ENCODE data around the gene RPS14.
A peak's percentile ranks its signal among the peaks of the same experiment; 100 is the strongest.
"Not testable (repeated sequence)": the region's sequence is repeated elsewhere in the genome, so short reads cannot be mapped to it uniquely, and the experiment has no call there.

Gene RPS14

DNA sequence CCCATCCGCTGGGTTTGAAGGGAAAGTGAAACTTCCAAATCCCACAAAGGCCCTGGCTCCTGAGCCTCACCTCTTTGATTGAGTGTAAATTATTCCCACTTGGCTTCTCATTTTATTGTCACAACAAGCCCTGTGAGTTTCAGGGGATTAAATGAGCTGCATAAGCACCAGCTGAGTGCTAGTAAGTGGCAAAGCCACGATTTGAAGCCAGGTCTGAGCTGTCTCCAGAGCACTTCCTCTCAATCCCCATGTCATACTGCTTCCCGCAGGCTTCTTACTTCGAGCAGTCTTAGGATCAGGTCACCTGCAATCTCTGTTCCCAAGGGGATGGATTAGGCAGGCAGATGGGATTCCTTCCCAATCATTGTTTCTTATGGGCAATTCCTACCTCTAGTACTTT, 18.0 kb downstream of the RPS14 start:
- Histone ChIP-seq H3K4me3 (ENCODE audit: low read length) (no peak overlapping the region), H2AFZ (ENCODE audit: low read depth, low read length) (no peak overlapping the region), H3K36me3 (ENCODE audit: insufficient read depth, low read length) (no peaks in the 10 kb centered on the region), H3K9me3 (ENCODE audit: low read length) (no peaks in the 10 kb centered on the region), H3K27me3 (ENCODE audit: insufficient read depth, low read length) (no peaks in the 10 kb centered on the region), H3K4me1 (ENCODE audit: insufficient read depth, low read length) (peaks cover 4% of the 10 kb centered on the region)

DNA sequence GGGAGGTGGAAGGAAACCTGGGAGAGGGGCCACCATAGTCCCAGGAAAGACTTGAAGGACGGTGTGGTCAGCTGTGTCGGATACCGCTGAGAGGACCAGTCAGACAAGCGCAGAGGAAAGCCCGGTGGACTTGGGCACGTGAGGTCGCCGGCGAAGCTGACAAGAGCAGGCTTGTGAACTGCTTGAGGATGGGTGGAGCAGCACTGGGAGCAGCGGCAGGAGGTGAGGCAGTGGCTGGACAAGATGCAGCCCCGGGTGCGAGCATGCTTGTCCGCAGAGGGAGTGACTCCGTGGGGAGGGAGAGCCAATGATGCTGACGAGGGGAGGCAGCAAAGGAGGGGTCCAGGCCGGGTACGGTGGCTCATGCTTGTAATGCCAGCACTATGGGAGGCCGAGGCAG, 18.5 kb downstream of the RPS14 start:
- H2AFZ ChIP-seq (ENCODE audit: low read depth, low read length), result no peak overlapping the region
- no peak overlapping the region for H3K4me3 ChIP-seq (ENCODE audit: low read length)
- H3K4me1 ChIP-seq (ENCODE audit: insufficient read depth, low read length), result peaks cover 4% of the 10 kb centered on the region
- H3K27me3 ChIP-seq (ENCODE audit: insufficient read depth, low read length), result no peaks in the 10 kb centered on the region
- no peaks in the 10 kb centered on the region for H3K36me3 ChIP-seq (ENCODE audit: insufficient read depth, low read length)
- no peaks in the 10 kb centered on the region for H3K9me3 ChIP-seq (ENCODE audit: low read length)

- Histone ChIP-seq H2AFZ (ENCODE audit: low read depth, low read length) (no peak overlapping the region), H3K27me3 (ENCODE audit: insufficient read depth, low read length) (no peaks in the 10 kb centered on the region), H3K9me3 (ENCODE audit: low read length) (no peaks in the 10 kb centered on the region), H3K4me3 (ENCODE audit: low read length) (no peak overlapping the region), H3K4me1 (ENCODE audit: insufficient read depth, low read length) (peaks cover 4% of the 10 kb centered on the region), H3K36me3 (ENCODE audit: insufficient read depth, low read length) (no peaks in the 10 kb centered on the region)
Measured at GRCh38 chr5:150429410-150429873, 20.1 kb downstream of the RPS14 start.

DNA sequence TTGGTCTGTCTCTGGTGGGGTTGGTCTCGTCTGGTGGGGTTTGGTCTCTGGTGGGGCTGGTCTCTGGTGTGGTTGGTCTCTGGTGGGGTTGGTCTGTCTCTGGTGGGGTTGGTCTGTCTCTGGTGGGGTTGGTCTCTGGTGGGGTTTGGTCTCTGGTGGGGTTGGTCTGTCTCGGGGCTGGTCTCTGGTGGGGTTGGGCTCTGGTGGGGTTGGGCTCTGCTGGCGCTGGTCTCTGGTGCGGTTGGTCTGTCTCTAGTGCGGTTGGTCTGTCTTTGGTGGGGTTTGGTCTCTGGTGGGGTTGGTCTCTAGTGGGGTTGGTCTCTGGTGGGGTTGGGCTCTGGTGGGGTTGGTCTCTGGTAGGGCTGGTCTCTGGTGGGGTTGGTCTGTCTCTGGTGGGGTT, 20.6 kb downstream of the RPS14 start:
- Histone ChIP-seq H2AFZ (ENCODE audit: low read depth, low read length) (no peak overlapping the region), H3K27me3 (ENCODE audit: insufficient read depth, low read length) (no peaks in the 10 kb centered on the region), H3K4me3 (ENCODE audit: low read length) (no peak overlapping the region), H3K36me3 (ENCODE audit: insufficient read depth, low read length) (no peaks in the 10 kb centered on the region), H3K4me1 (ENCODE audit: insufficient read depth, low read length) (peaks cover 4% of the 10 kb centered on the region), H3K9me3 (ENCODE audit: low read length) (no peaks in the 10 kb centered on the region)

DNA sequence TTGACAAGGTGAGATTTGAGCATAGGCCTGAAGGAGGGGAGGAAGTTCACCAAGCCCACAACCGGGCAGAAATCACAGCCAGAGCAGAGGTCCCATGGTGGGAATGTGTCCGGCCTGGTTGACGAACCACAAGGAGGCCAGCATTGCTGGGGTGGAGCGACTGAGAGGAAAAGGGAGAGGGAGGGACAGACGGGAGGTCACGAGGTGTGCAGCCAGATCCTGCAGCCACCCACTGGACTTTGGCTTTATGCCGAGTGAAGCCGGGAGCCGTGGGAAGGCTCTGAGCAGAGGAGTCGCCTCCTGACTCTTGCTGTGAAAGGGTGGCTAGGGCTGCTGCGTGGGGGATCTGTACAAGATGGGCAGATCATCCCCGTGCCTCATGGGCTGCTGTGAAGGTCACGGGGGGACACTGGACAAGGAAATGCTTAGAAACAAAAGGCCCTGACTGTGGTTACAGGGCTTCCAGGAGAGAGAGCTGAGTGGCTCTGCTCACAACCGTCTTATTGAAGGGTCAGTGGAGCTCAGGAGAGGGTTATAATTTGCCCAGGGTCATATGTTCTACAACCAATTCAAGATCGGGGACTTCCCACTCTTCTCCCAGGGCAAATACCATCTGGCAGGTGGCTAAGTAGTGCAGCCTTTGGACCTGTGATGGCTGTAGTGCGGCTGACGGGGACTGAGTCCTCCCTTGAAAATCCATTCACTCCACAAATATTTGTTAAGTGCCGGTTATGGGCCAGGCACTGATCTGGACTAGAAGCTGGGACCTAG, 21.2 kb downstream of the RPS14 start:
- Histone ChIP-seq H3K36me3 (ENCODE audit: insufficient read depth, low read length) (no peaks in the 10 kb centered on the region), H3K9me3 (ENCODE audit: low read length) (no peaks in the 10 kb centered on the region), H3K27me3 (ENCODE audit: insufficient read depth, low read length) (no peaks in the 10 kb centered on the region), H3K4me1 (ENCODE audit: insufficient read depth, low read length) (peaks cover 4% of the 10 kb centered on the region), H2AFZ (ENCODE audit: low read depth, low read length) (no peak overlapping the region), H3K4me3 (ENCODE audit: low read length) (no peak overlapping the region)

GRCh38 chr5:150426165-150426564, 23.4 kb downstream of the RPS14 start:
- not testable (repeated sequence) for H2AFZ ChIP-seq (ENCODE audit: low read depth, low read length); H3K4me1 ChIP-seq (ENCODE audit: insufficient read depth, low read length); H3K9me3 ChIP-seq (ENCODE audit: low read length); H3K4me3 ChIP-seq (ENCODE audit: low read length); H3K27me3 ChIP-seq (ENCODE audit: insufficient read depth, low read length); H3K36me3 ChIP-seq (ENCODE audit: insufficient read depth, low read length)

DNA sequence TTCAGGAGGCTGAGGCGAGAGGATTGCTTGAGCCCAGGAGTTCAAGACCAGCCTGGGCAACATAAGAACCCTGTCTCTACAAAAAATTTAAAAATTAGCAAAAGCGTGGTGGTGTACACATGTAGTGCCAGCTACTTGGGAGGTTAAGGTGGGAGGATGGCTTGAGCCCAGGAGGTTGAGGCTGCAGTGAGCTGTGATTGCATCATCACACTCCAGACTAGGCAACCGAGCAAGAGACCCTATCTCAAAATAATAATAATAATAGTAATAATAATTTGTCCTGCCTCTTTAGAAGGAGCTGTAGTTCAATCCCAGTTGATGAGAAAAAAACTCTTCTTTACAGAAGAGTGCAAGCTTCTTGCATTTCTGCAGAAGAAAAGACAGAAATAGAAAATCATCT, 26.8 kb downstream of the RPS14 start:
- no peaks in the 10 kb centered on the region for H3K27me3 ChIP-seq (ENCODE audit: insufficient read depth, low read length)
- H3K4me1 ChIP-seq (ENCODE audit: insufficient read depth, low read length), result no peaks in the 10 kb centered on the region
- H3K36me3 ChIP-seq (ENCODE audit: insufficient read depth, low read length), result no peaks in the 10 kb centered on the region
- H3K9me3 ChIP-seq (ENCODE audit: low read length), result no peaks in the 10 kb centered on the region
- no peak overlapping the region for H3K4me3 ChIP-seq (ENCODE audit: low read length)
- H2AFZ ChIP-seq (ENCODE audit: low read depth, low read length), result no peak overlapping the region

DNA sequence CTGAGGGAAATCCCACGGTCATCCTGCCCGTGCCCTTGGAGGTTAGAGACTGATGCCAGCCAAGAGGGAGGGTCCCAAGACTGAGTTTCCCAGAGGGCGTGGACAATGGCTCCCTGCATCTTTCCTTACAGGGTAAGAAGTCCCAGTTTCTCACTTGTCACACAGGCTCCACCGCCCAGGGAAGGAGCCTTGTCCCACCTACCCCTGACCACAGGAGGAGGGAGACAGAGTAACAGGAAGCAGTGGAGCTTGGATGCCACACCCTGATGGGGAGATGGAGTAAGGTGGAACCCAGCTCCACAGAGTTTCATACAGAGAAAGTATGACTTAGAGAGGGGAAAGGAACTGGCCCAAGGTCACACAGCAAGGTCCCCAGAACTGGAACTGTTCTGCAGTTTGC, 27.5 kb downstream of the RPS14 start:
- no peaks in the 10 kb centered on the region for H3K9me3 ChIP-seq (ENCODE audit: low read length)
- H3K27me3 ChIP-seq (ENCODE audit: insufficient read depth, low read length), result no peaks in the 10 kb centered on the region
- no peaks in the 10 kb centered on the region for H3K36me3 ChIP-seq (ENCODE audit: insufficient read depth, low read length)
- H3K4me3 ChIP-seq (ENCODE audit: low read length), result no peak overlapping the region
- H3K4me1 ChIP-seq (ENCODE audit: insufficient read depth, low read length), result no peaks in the 10 kb centered on the region
- H2AFZ ChIP-seq (ENCODE audit: low read depth, low read length), result no peak overlapping the region

- H3K27me3 ChIP-seq (ENCODE audit: insufficient read depth, low read length), result no peaks in the 10 kb centered on the region
- H3K4me1 ChIP-seq (ENCODE audit: insufficient read depth, low read length), result no peaks in the 10 kb centered on the region
- H3K36me3 ChIP-seq (ENCODE audit: insufficient read depth, low read length), result no peaks in the 10 kb centered on the region
- H3K9me3 ChIP-seq (ENCODE audit: low read length), result no peaks in the 10 kb centered on the region
- H2AFZ ChIP-seq (ENCODE audit: low read depth, low read length), result no peak overlapping the region
- no peak overlapping the region for H3K4me3 ChIP-seq (ENCODE audit: low read length)
Measured at GRCh38 chr5:150419630-150420270, 29.8 kb downstream of the RPS14 start.

- not testable (repeated sequence) for H3K9me3 ChIP-seq (ENCODE audit: low read length); H3K36me3 ChIP-seq (ENCODE audit: insufficient read depth, low read length); H2AFZ ChIP-seq (ENCODE audit: low read depth, low read length); H3K27me3 ChIP-seq (ENCODE audit: insufficient read depth, low read length); H3K4me3 ChIP-seq (ENCODE audit: low read length)
- H3K4me1 ChIP-seq (ENCODE audit: insufficient read depth, low read length), result peaks cover 15% of the 10 kb centered on the region
Measured at GRCh38 chr5:150413902-150414790, 35.4 kb downstream of the RPS14 start.

DNA sequence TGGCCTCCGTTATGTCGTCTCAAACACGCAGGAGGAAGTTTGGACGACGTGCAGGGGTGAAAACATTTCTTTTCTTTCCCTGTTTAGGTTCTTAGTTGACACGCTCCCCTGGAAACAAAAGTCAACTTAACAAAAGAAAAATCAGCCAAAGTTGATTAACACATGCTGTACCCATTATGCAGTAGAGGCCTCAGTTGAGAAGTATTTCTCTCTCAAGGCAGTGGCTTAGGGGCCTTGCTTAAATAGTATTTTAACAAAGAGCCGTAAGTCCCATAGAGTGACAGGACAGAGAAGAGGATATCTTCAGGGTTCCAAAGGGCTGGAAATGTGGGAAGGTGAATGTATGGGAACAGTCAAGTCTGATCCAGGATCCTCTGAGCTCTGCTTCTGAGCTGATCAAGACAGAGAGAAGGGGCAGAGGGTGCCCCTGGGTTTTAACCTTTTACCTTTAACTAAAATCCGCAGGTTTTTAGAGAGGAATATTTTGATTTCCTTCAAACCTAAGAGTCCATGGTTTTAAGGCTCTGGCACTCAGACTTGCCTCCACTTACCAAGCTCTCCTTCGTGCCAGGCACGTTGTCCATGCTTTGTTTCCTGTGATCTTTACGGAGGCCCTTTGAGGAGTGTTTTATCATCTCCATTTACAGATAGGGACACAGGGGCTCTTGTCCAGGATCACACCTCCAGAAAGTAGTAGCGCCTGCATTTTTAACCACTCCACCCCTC, 36.2 kb downstream of the RPS14 start:
- Histone ChIP-seq H3K36me3 (ENCODE audit: insufficient read depth, low read length) (no peaks in the 10 kb centered on the region), H2AFZ (ENCODE audit: low read depth, low read length) (no peak overlapping the region), H3K9me3 (ENCODE audit: low read length) (no peaks in the 10 kb centered on the region), H3K4me3 (ENCODE audit: low read length) (no peak overlapping the region), H3K27me3 (ENCODE audit: insufficient read depth, low read length) (no peaks in the 10 kb centered on the region), H3K4me1 (ENCODE audit: insufficient read depth, low read length) (peaks cover 15% of the 10 kb centered on the region)

DNA sequence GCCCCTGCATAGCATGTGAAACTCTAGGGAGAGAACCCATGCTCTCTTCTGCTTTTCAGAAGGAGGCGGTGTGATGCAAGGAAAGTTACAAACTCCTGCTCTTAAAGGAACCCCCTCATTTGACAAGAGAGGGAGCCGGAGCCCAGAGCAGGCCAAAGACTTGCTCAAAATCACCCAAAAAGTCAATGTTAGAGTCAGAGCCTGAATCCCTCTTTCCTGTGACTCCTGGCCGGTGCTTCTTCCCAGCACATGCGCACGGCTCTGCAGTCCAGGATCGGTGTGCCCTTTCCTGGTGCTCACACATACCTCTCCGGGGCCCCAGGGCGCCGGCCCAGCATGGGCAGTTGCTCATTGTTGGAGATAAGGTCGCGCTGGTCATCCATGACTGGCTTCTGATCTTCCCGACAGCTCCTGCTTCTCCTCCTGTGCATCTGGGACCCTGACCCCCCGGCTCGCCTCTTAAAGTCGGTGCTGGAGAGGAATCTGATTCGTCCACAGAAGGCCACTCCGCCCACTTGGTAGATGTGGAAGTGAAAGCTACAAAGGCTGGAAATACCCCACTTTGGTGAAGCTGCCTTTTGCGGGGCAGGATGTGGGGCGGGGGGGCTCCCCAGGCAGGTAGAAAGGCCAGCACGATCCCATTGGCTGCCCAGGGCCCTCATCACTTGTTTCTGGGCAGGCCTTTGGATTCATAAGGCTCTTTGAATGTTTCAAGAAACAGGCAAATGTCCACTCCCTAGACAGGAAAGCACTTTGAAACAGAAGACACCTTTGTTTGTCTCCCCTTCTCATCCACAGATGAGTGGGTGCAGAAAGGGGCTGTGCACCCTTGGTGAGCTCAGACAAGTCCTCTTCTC, 37.0 kb downstream of the RPS14 start, which contains the start of gene CD74:
TSS of gene CD74 (minus strand) at position 592 of the 857 bp plus-strand sequence. CDS start at position 431, 161 bp downstream.
- peak within 1 kb of the TSS; percentile 28 for H3K4me3 ChIP-seq (ENCODE audit: low read length)

More for the DNA sequence above, 37.0 kb downstream of the RPS14 start, which contains the start of gene CD74:
- H3K27me3 ChIP-seq (ENCODE audit: insufficient read depth, low read length), result no peaks in the 10 kb centered on the region
- no peaks in the 10 kb centered on the region for H3K9me3 ChIP-seq (ENCODE audit: low read length)
- H3K36me3 ChIP-seq (ENCODE audit: insufficient read depth, low read length), result no peaks in the 10 kb centered on the region
- peak within 1 kb of the TSS; percentile 27 for H2AFZ ChIP-seq (ENCODE audit: low read depth, low read length)
- H3K4me1 ChIP-seq (ENCODE audit: insufficient read depth, low read length), result peaks cover 15% of the 10 kb centered on the region

All from neuron (in vitro differentiated cells).